HepG2 (cell line): ENCODE results near the gene SSBP4. TPM values are rescaled to one million over a fixed set of nuclear protein-coding genes. Genes with fewer than 3 reads are reported as not detected.

Source experiments
- ARHGAP35 ChIP-seq: sonication (generic); formaldehyde crosslinking; IDR thresholded peaks from 2 replicates; pipeline ENCODE4 v1.9.0; 2022; ENCODE audit warnings: mild to moderate bottlenecking, inconsistent platforms, moderate library complexity, missing genetic modification reagents, borderline replicate concordance
- ATF7-NPFF ChIP-seq: sonication (generic); formaldehyde crosslinking; IDR thresholded peaks from 2 replicates; pipeline ENCODE4 v1.8.1; 2023; ENCODE audit warnings: mild to moderate bottlenecking, low read depth, missing genetic modification reagents, moderate library complexity
- HOXD1 ChIP-seq: sonication (generic); formaldehyde crosslinking; IDR thresholded peaks from 2 replicates; pipeline ENCODE4 v1.5.0; 2020; ENCODE audit warnings: missing genetic modification reagents
- IRX3 ChIP-seq: sonication (generic); formaldehyde crosslinking; IDR thresholded peaks from 2 replicates; pipeline ENCODE4 v1.8.1; 2023; ENCODE audit warnings: mild to moderate bottlenecking, low read depth, missing genetic modification reagents, borderline replicate concordance
- MYPOP ChIP-seq: sonication (generic); formaldehyde crosslinking; IDR thresholded peaks from 2 replicates; pipeline ENCODE4 v1.8.1; 2023; ENCODE audit warnings: mild to moderate bottlenecking, moderate library complexity, missing genetic modification reagents
- NCOA1 ChIP-seq: sonication (generic); formaldehyde crosslinking; IDR thresholded peaks from 2 replicates; pipeline ENCODE4 v1.9.0; 2021; ENCODE audit warnings: missing genetic modification reagents
- NFE2 ChIP-seq: sonication (generic); formaldehyde crosslinking; IDR thresholded peaks from 2 replicates; pipeline ENCODE4 v1.4.0; 2020; ENCODE audit warnings: missing genetic modification reagents
- NFKBIZ ChIP-seq: IDR thresholded peaks from 2 replicates; pipeline ENCODE4 v1.6.1; 2018; ENCODE audit warnings: missing genetic modification reagents, missing compliant biosample characterization
- RFX1 ChIP-seq: fragments of 450-650 bp; IDR thresholded peaks from 2 replicates; pipeline ENCODE4 v1.6.1; 2017
- SNRNP70 ChIP-seq: fragments of 200-400 bp; formaldehyde crosslinking; IDR thresholded peaks from 2 replicates; pipeline ENCODE4 v1.6.1; 2017; ENCODE audit warnings: mild to moderate bottlenecking, low read depth, low read length, moderate library complexity
- U2AF2 ChIP-seq: fragments of 200-400 bp; formaldehyde crosslinking; IDR thresholded peaks from 2 replicates; pipeline ENCODE4 v1.6.1; 2017; ENCODE audit warnings: low read depth, mild to moderate bottlenecking, low read length
- XBP1 ChIP-seq: sonication (generic); formaldehyde crosslinking; IDR thresholded peaks from 2 replicates; pipeline ENCODE4 v1.5.0; 2020; ENCODE audit warnings: missing genetic modification reagents
- ZBTB4 ChIP-seq: sonication (generic); formaldehyde crosslinking; IDR thresholded peaks from 2 replicates; pipeline ENCODE4 v1.4.0; 2020; ENCODE audit warnings: missing genetic modification reagents, mild to moderate bottlenecking, borderline replicate concordance
- ZBTB44 ChIP-seq: sonication (generic); formaldehyde crosslinking; IDR thresholded peaks from 2 replicates; pipeline ENCODE4 v1.4.0; 2020; ENCODE audit warnings: missing genetic modification reagents
- ZMYM4 ChIP-seq: sonication (generic); formaldehyde crosslinking; IDR thresholded peaks from 2 replicates; pipeline ENCODE4 v1.8.1; 2023; ENCODE audit warnings: mild to moderate bottlenecking, missing genetic modification reagents
- ZNF205 ChIP-seq: IDR thresholded peaks from 2 replicates; pipeline ENCODE4 v1.6.1; 2018; ENCODE audit warnings: missing biosample characterization, missing genetic modification reagents
- ZNF543 ChIP-seq: sonication (generic); formaldehyde crosslinking; IDR thresholded peaks from 2 replicates; pipeline ENCODE4 v1.4.0; 2020; ENCODE audit warnings: mild to moderate bottlenecking, missing genetic modification reagents
- ZNF580 ChIP-seq: IDR thresholded peaks from 2 replicates; pipeline ENCODE4 v1.6.1; 2016; ENCODE audit warnings: low read depth, borderline replicate concordance
- ZNF598 ChIP-seq: sonication (generic); formaldehyde crosslinking; IDR thresholded peaks from 2 replicates; pipeline ENCODE4 v1.5.1; 2020; ENCODE audit warnings: mild to moderate bottlenecking, missing genetic modification reagents, borderline replicate concordance
- ZNF629 ChIP-seq: sonication (generic); formaldehyde crosslinking; conservative IDR thresholded peaks from 2 replicates; pipeline ENCODE4 v1.5.0; 2020; ENCODE audit warnings: missing genetic modification reagents
- ZNF670 ChIP-seq: sonication (generic); formaldehyde crosslinking; IDR thresholded peaks from 2 replicates; pipeline ENCODE4 v1.8.0; 2022; ENCODE audit warnings: mild to moderate bottlenecking, missing genetic modification reagents, borderline replicate concordance
- ZNF83 ChIP-seq: sonication (generic); formaldehyde crosslinking; IDR thresholded peaks from 2 replicates; pipeline ENCODE4 v1.4.0; 2020; ENCODE audit warnings: missing genetic modification reagents, mild to moderate bottlenecking, borderline replicate concordance
- ZNF839 ChIP-seq: sonication (generic); formaldehyde crosslinking; IDR thresholded peaks from 2 replicates; pipeline ENCODE4 v1.4.0; 2020; ENCODE audit warnings: missing genetic modification reagents, mild to moderate bottlenecking, borderline replicate concordance
- ZSCAN31 ChIP-seq: sonication (generic); formaldehyde crosslinking; IDR thresholded peaks from 2 replicates; pipeline ENCODE4 v1.5.0; 2020; ENCODE audit warnings: low read depth, mild to moderate bottlenecking, missing genetic modification reagents
- polyA plus RNA-seq, 8 experiments: library from polyadenylated mRNA; depleted of rRNA in 3 of 8; stranded (reverse) in 7 of 8; unstranded in 1 of 8; fragments of >200 nt; fragmentation: Illumina TruSeq in 4 of 8; extraction: Trizol in 4 of 8; gene quantifications; 2 replicates each; pipeline versions ENCODE4 v1.2.1 to v1.2.3, GENCODE V29; 2011 to 2016; ENCODE audit warnings: low read depth in 4 of 8, missing spikeins in 1 of 8, mixed read lengths in 1 of 8; ENCODE audit not compliant: insufficient read depth in 1 of 8
- total RNA-seq, 5 experiments: library from RNA; depleted of rRNA; stranded (reverse); fragments of >200 nt; fragmentation: Illumina TruSeq; extraction: Trizol; gene quantifications; 2 replicates each; pipeline ENCODE4 v1.2.3, GENCODE V29; 2016; ENCODE audit warnings: low read depth in 1 of 5

SSBP4 gene
- total and polyA plus RNA-seq, 2 of the 13 experiments (the other 11 are each of a cell fraction or from before 2014, with no cell fraction given): 20.8 to 39.5 TPM

- no peak for TF ChIP-seq ZNF839 (CRISPR knock-in tag)
- TF ChIP-seq IRX3 (CRISPR knock-in tag): no peak
- TF ChIP-seq SNRNP70: no peak
- peak; percentile 76; the same call in 1 of the 2 replicates for TF ChIP-seq ZMYM4 (CRISPR knock-in tag)
- TF ChIP-seq NCOA1 (CRISPR knock-in tag): no peak; the same call in 1 of the 2 replicates
- peak; percentile 68 for TF ChIP-seq MYPOP (CRISPR knock-in tag)
- TF ChIP-seq ZNF205 (CRISPR knock-in tag): peak; percentile 83
- TF ChIP-seq ZNF598 (CRISPR knock-in tag): 0 out of 2 replicates have a peak, but pooled peaks have one; percentile 43
- TF ChIP-seq ARHGAP35 (CRISPR knock-in tag): no peak
- TF ChIP-seq ZNF83: no peak
- TF ChIP-seq ZBTB4 (CRISPR knock-in tag): peak; percentile 48; the same call in 1 of the 2 replicates
- no peak for TF ChIP-seq XBP1 (CRISPR knock-in tag)
- TF ChIP-seq ZNF580 (CRISPR knock-in tag): peak; percentile 88; the same call in 1 of the 2 replicates
- TF ChIP-seq NFKBIZ (CRISPR knock-in tag): peak; percentile 95
- TF ChIP-seq ZSCAN31: peak; percentile 96
- TF ChIP-seq ATF7-NPFF (CRISPR knock-in tag): peak; percentile 65
- TF ChIP-seq ZNF670: peak; percentile 55; the same call in 1 of the 2 replicates
- peak; percentile 47; the same call in 1 of the 2 replicates for TF ChIP-seq NFE2 (CRISPR knock-in tag)
- peak; percentile 72; the same call in 1 of the 2 replicates for TF ChIP-seq ZNF543
- no peak for TF ChIP-seq RFX1
- peak; percentile 90; the same call in 1 of the 2 replicates for TF ChIP-seq ZBTB44
- TF ChIP-seq HOXD1 (CRISPR knock-in tag): peak; percentile 28; the same call in 1 of the 2 replicates
- TF ChIP-seq ZNF629 (CRISPR knock-in tag): peak; percentile 42; the same call in 1 of the 2 replicates
- no peak for TF ChIP-seq U2AF2
These were observed 59.5 kb downstream of the SSBP4 start (continued) for GRCh38 chr19:18478545-18479311.
